ENCODE measurements around the gene PTPRU. TPM values are rescaled to one million over a fixed set of nuclear protein-coding genes. Genes with fewer than 3 reads are reported as not detected.

Gene PTPRU
- polyA plus RNA-seq, 1 of the 3 experiments (the other 2 are of a cell fraction): 3.5 TPM

DNA sequence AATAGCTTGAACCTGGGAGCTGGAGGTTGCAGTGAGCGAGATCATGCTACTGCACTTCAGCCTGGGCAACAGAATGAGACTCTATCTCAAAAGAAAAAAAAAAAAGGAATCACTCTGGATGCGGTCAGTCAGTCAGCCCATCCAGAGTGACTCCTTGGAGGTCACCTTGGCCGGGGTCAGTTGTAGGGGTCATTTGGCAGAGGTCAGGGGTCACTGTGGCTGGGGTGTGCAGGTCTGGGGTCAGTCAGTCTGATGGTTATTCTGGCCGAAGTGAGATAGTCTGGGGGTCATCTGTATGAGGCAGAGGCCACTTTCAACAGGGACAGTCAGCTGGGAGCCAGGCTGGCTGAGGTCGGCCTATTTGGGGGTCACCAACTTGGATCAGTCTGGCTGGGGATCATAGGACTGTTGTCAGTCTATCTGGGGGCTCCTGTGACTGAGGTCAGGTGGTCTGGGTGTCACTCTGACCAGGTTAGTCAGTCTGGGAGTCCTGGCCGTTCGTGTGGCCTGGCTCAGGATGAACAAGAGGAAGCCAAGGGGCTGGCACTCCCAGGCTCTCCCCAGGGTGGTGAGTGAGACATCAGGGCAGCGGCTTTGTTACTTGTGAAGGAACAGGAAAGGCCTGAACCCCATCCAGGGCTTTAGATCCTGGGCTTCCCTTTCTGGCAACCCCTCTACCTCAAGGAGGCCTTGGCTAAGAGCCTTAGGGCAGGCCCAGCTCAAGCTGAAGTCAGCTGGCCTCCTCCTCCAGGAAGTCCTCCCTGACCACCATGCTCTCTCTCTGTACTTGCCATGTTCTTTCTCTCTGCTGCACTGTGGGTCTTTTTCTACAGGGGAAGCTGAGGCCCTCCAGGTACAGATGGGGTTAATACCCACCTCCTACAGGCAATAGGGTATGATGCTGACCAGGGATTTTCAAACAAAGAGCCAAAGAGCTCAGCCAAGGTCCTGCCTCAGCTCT is 15.1 kb downstream of the PTPRU start (continued):
- no peak for TF ChIP-seq YY1 (IDR thresholded peaks at IDR 0.05; ENCODE audit: low read depth)

DNA sequence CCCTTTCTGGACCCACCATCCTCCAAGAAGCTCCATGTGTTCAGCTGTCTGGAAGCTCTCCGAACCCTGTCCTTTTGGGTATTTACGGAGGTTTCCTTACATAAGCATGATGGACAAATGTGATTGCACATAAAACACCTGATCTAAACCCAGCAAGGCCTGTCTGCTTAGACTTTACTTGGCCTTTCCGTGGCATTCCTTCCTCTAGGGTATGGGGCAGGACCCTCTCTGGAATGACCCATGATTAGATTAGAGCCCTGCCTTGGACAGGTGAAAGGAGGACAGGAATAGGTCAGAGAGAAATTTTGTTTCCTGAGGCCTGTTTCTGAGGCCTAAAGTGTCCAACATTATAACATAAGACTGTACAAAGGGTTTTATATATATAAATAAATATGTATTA is 16.9 kb downstream of the PTPRU start:
- Histone ChIP-seq H3K9ac (no peak overlapping the region), H3K4me2 (no peak overlapping the region), H3K9me3 (no peaks in the 10 kb centered on the region), H3K27me3 (ENCODE audit: insufficient read depth) (no peaks in the 10 kb centered on the region), H3F3A (replicated peaks; ENCODE audit: insufficient read depth) (no peaks in the 10 kb centered on the region), H3K9me2 (no peaks in the 10 kb centered on the region), H3K79me2 (ENCODE audit: insufficient read depth) (no peaks in the 10 kb centered on the region), H2AFZ (ENCODE audit: low read depth) (no peak overlapping the region), H3K36me3 (replicated peaks in 1 of 2; ENCODE audit: control insufficient read depth in 1 of 2, insufficient read depth in 2 of 2, low read length in 1 of 2) (no peaks in the 10 kb centered on the region), H3K4me3 (ENCODE audit: low read depth in 2 of 2, low read length in 1 of 2) (no peak overlapping the region), H3K27ac (ENCODE audit: low read depth in 2 of 2, low read length in 1 of 2) (no peak overlapping the region), H4K20me1 (ENCODE audit: insufficient read depth) (no peaks in the 10 kb centered on the region), H3K4me1 (ENCODE audit: control insufficient read depth in 1 of 2, insufficient read depth in 2 of 2, low read depth in 1 of 2, low read length in 1 of 2) (peaks cover 18 to 35% of the 10 kb centered on the region in 2 experiments; a peak in 2 of 4 replicates)
- TF ChIP-seq POLR2AphosphoS5 (IDR thresholded peaks at IDR 0.05; ENCODE audit: low read depth, low read length): no peak
- no peak for TF ChIP-seq YY1 (IDR thresholded peaks at IDR 0.05; ENCODE audit: low read depth)
- no peak for TF ChIP-seq TAF1 (IDR thresholded peaks at IDR 0.05; ENCODE audit: borderline replicate concordance, low read depth, low read length)
- no peak for TF ChIP-seq RXRA (IDR thresholded peaks at IDR 0.05; ENCODE audit: borderline replicate concordance, low read depth)
- no peak for TF ChIP-seq RAD21 (IDR thresholded peaks at IDR 0.05; ENCODE audit: low read length)
- WGBS (ENCODE audit: low lambda C conversion rate): 83% methylated on average over 3 of the region's 3 CpGs
- POLR2A ChIA-PET: no interaction called here
- CTCF ChIA-PET: interaction anchor here (1.0 kb wide), 1 partner anchor 12 kb away, joined by 4 read pairs; no protein-coding TSS in a partner anchor
- no peak for DNase-seq

DNA sequence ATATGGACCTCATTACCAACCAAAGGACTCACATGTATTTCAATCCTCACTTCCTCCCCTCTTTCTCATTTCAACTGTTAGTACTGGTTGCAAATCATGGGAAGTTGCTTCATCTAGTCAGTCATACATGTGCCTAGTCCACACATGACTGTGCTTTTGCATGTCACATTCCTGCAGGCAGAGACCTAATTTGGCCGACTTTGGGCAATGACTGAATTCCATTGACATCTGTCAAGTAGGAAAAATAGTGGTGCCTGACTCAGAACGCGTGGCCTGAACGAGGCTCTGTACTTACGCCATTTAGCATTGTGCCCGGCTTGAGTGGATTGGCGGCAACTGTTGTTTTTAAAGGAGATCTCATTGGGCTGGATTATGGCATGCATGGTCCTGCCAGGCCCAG is 18.0 kb downstream of the PTPRU start:
- TF ChIP-seq TEAD4 (IDR thresholded peaks at IDR 0.05; ENCODE audit: borderline replicate concordance, insufficient read depth) (no peak), CHD2 (IDR thresholded peaks at IDR 0.05; ENCODE audit: low read length, partially characterized antibody) (no peak), EP300 (IDR thresholded peaks at IDR 0.05; ENCODE audit: borderline replicate concordance in 1 of 2, low read depth in 1 of 2, low read length in 1 of 2) (no peak), RFX5 (IDR thresholded peaks at IDR 0.05; ENCODE audit: low read length) (no peak), RXRA (IDR thresholded peaks at IDR 0.05; ENCODE audit: borderline replicate concordance, low read depth) (no peak), ELF1 (IDR thresholded peaks at IDR 0.05) (no peak), NRF1 (IDR thresholded peaks at IDR 0.05; ENCODE audit: low read depth, low read length) (no peak), FOXM1 (IDR thresholded peaks at IDR 0.05; ENCODE audit: low read depth) (no peak), SIN3A (IDR thresholded peaks at IDR 0.05; ENCODE audit: borderline replicate concordance, low read depth, low read length) (no peak), POLR2AphosphoS5 (IDR thresholded peaks at IDR 0.05; ENCODE audit: low read depth, low read length) (no peak), RCOR1 (IDR thresholded peaks at IDR 0.05; ENCODE audit: low read length) (no peak)
- TF ChIP-seq, protein P1, sequence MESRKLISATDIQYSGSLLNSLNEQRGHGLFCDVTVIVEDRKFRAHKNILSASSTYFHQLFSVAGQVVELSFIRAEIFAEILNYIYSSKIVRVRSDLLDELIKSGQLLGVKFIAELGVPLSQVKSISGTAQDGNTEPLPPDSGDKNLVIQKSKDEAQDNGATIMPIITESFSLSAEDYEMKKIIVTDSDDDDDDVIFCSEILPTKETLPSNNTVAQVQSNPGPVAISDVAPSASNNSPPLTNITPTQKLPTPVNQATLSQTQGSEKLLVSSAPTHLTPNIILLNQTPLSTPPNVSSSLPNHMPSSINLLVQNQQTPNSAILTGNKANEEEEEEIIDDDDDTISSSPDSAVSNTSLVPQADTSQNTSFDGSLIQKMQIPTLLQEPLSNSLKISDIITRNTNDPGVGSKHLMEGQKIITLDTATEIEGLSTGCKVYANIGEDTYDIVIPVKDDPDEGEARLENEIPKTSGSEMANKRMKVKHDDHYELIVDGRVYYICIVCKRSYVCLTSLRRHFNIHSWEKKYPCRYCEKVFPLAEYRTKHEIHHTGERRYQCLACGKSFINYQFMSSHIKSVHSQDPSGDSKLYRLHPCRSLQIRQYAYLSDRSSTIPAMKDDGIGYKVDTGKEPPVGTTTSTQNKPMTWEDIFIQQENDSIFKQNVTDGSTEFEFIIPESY (IDR thresholded peaks at IDR 0.05; ENCODE audit: borderline replicate concordance, low read depth): no peak
- TF ChIP-seq, protein P2, sequence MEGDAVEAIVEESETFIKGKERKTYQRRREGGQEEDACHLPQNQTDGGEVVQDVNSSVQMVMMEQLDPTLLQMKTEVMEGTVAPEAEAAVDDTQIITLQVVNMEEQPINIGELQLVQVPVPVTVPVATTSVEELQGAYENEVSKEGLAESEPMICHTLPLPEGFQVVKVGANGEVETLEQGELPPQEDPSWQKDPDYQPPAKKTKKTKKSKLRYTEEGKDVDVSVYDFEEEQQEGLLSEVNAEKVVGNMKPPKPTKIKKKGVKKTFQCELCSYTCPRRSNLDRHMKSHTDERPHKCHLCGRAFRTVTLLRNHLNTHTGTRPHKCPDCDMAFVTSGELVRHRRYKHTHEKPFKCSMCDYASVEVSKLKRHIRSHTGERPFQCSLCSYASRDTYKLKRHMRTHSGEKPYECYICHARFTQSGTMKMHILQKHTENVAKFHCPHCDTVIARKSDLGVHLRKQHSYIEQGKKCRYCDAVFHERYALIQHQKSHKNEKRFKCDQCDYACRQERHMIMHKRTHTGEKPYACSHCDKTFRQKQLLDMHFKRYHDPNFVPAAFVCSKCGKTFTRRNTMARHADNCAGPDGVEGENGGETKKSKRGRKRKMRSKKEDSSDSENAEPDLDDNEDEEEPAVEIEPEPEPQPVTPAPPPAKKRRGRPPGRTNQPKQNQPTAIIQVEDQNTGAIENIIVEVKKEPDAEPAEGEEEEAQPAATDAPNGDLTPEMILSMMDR (IDR thresholded peaks at IDR 0.05): no peak
- no peak overlapping the region for H3K4me3 ChIP-seq (ENCODE audit: low read depth in 2 of 2, low read length in 1 of 2)
- 67% methylated on average over 7 of the region's 7 CpGs for WGBS (ENCODE audit: low lambda C conversion rate)
- peaks cover 18 to 37% of the 10 kb centered on the region in 2 experiments; a peak in 2 of 4 replicates for H3K4me1 ChIP-seq (ENCODE audit: control insufficient read depth in 1 of 2, insufficient read depth in 2 of 2, low read depth in 1 of 2, low read length in 1 of 2)
- ChIA-PET CTCF (no interaction called here), POLR2A (no interaction called here)
- H3K36me3 ChIP-seq (replicated peaks in 1 of 2; ENCODE audit: control insufficient read depth in 1 of 2, insufficient read depth in 2 of 2, low read length in 1 of 2): no peaks in the 10 kb centered on the region
- H3F3A ChIP-seq (replicated peaks; ENCODE audit: insufficient read depth): no peaks in the 10 kb centered on the region
- no peak overlapping the region for H3K27ac ChIP-seq (ENCODE audit: low read depth in 2 of 2, low read length in 1 of 2)
- H3K4me2 ChIP-seq: no peak overlapping the region
- no peak for DNase-seq
- H2AFZ ChIP-seq (ENCODE audit: low read depth): no peak overlapping the region
- no peaks in the 10 kb centered on the region for H3K27me3 ChIP-seq (ENCODE audit: insufficient read depth)
- H3K9me3 ChIP-seq: no peaks in the 10 kb centered on the region
- no peaks in the 10 kb centered on the region for H4K20me1 ChIP-seq (ENCODE audit: insufficient read depth)
- no peaks in the 10 kb centered on the region for H3K9me2 ChIP-seq
- no peak overlapping the region for H3K9ac ChIP-seq
- H3K79me2 ChIP-seq (ENCODE audit: insufficient read depth): no peaks in the 10 kb centered on the region

Data from SK-N-SH (cell line).